GM19463 (cell line): ENCODE measurements around the gene ZBTB26.
A peak's percentile ranks its signal among the peaks of the same experiment; 100 is the strongest.
"Not testable (repeated sequence)": the region's sequence is repeated elsewhere in the genome, so short reads cannot be mapped to it uniquely, and the experiment has no call there.

Experiments used
- ATAC-seq: cut with Tn5 transposase; IDR thresholded peaks from one replicate; pipeline ENCODE4 v1.9.1; 2021; ENCODE audit warnings: mild to moderate bottlenecking, moderate library complexity; ENCODE audit not compliant: unreplicated experiment

ZBTB26 gene

GRCh38 chr9:122929796-122930354 lies 1.4 kb downstream of the ZBTB26 start:
- no peak for ATAC-seq

- ATAC-seq: no peak
These were observed 7.4 kb downstream of the ZBTB26 start for GRCh38 chr9:122923947-122924346.

GRCh38 chr9:122922713-122923112 lies 8.6 kb downstream of the ZBTB26 start:
- no peak for ATAC-seq

DNA sequence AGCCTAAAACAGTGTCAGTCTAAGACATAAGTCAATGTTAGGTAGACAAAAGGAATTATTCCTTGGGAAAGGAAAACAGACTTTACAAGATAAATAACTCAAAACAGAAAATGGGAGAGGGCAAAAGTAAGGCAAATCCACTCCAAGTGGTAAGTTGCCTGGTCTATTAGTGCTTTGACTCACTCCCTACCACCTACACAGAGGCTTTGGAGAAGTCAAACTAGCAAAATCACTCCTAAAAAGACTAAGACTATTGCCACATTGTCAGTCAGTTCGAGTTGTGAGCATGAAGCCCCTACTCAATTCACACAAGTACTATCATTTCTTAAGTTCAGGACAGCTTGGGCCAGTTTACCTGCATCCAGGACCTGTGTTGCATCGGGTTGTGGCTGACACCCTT lies 13.0 kb downstream of the ZBTB26 start:
- ATAC-seq: no peak

DNA sequence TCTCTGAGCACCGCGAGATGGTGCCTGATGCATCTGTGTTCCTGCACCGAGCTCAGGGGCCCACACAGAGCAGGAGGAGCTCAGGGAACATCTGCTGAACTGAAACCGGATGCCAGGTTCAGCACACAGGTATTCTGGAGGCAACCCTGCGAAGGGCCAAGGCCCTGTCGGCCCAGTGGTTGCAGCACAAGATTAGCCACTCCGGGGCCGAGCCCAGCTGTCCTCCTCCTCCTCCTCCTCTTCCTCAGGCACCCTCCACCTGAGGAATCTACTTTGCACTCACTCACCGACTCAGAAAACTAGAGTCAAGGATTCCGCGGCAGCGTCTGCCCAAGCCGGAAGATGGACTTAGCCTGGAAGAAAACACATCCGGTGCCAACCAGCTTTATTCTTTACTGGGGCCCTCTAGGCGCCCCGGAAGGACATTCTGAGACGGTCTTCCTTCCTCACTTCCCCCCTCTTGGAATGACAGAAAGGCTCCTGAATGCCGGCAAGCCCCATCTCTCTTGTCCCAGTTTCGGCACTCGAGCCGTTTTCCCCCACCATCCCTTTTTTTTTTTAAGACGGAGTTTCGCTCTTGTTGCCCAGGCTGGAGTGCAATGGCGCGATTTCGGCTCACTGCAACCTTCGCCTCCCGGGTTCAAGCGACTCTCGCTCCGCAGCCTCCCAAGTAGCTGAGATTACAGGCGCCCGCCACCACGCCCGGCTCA lies 18.2 kb downstream of the ZBTB26 start, which contains the start of gene ZBTB6:
ZBTB6 (minus strand) TSS at position 360 of the 710 bp plus-strand sequence. CDS start 1,251 bp downstream, outside the sequence.
- peak; percentile 98 for ATAC-seq

DNA sequence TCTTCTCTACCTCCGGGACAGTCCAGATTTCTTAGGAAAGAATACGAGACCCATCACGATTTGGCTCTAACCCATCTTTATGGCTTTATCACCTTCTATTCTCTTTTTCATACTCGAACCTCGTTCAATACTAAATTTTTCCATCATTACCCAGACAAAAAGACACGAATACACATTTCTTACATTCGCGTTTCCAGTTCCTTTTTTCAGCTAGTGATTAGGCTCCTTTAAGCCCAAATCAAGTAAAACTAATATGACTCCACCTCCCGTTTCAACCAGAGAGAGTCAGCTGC lies 18.7 kb downstream of the ZBTB26 start:
- no peak for ATAC-seq

GRCh38 chr9:122906122-122906521 lies 25.2 kb downstream of the ZBTB26 start:
- ATAC-seq: not testable (repeated sequence)

GRCh38 chr9:122904823-122905710 lies 26.2 kb downstream of the ZBTB26 start, which contains the start of gene RC3H2:
Gene RC3H2 (minus strand): TSS chr9:122905359. CDS start chr9:122897509, 7,850 bp downstream.
- ATAC-seq: peak; percentile 83

- ATAC-seq: peak; percentile 23
These were observed 26.9 kb downstream of the ZBTB26 start for GRCh38 chr9:122904466-122904822.

DNA sequence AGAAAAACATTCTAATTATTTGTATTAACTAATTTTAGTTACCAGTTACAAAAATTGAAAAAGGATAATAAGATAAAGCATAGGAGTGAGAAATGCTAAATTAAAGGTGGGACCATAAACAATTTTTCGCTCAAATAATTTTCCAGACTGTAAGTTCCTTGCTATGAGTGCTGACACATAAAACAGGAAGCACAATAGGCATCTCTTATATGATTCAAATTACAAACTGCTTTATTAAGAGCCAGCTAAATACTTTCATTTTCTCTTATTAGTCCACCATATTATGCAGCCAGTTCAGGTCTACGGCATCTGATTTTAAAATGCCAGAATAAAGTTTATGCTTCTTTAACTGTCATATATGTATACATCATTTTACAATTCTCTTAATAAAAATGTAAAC lies 30.5 kb downstream of the ZBTB26 start:
- no peak for ATAC-seq

GRCh38 chr9:122897969-122898368 lies 33.3 kb downstream of the ZBTB26 start:
- ATAC-seq: no peak

GRCh38 chr9:122888480-122888879 lies 42.8 kb downstream of the ZBTB26 start:
- ATAC-seq: no peak

- ATAC-seq: no peak
These were observed 48.2 kb downstream of the ZBTB26 start for GRCh38 chr9:122883125-122883524.

- ATAC-seq: no peak
These were observed 51.9 kb downstream of the ZBTB26 start for GRCh38 chr9:122879443-122879842.

- ATAC-seq: no peak
These were observed 55.8 kb downstream of the ZBTB26 start for GRCh38 chr9:122875523-122875922.

DNA sequence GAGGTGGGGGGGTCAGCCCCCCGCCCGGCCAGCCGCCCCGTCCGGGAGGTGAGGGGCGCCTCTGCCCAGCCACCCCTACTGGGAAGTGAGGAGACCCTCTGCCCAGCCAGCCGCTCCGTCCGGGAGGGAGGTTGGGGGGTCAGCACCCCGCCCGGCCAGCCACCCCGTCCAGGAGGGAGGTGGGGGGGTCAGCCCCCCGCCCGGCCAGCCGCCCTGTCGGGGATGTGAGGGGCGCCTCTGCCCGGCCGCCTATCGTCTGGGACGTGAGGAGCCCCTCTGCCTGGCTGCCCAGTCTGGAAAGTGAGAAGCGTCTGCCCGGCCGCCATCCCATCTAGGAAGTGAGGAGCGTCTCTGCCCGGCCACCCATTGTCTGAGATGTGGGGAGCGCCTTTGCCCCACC lies 64.0 kb downstream of the ZBTB26 start:
- not testable (repeated sequence) for ATAC-seq

- no peak for ATAC-seq
These were observed 65.2 kb downstream of the ZBTB26 start for GRCh38 chr9:122866079-122866478.
